ENCODE measurements around the gene TNNT2. TPM values are rescaled to one million over a fixed set of nuclear protein-coding genes. Genes with fewer than 3 reads are reported as not detected.

The TNNT2 gene
- total and polyA plus RNA-seq, 2 of the 4 experiments (the other 2 are of a cell fraction) = 0.18 to 1.2 TPM

- Histone ChIP-seq H3K9ac (ENCODE audit: low read depth, low read length) (no peak overlapping the region), H3K9me1 (ENCODE audit: insufficient read depth, low read length) (no peaks in the 10 kb centered on the region), H2AFZ (replicated peaks; ENCODE audit: low read length, poor library complexity) (no peak overlapping the region), H3K23ac (ENCODE audit: low read depth, low read length) (no peak overlapping the region), H2AK5ac (ENCODE audit: low read depth, low read length) (no peak overlapping the region), H4K20me1 (ENCODE audit: insufficient read depth, low read length) (no peaks in the 10 kb centered on the region), H4K5ac (ENCODE audit: low read depth, low read length) (no peak overlapping the region), H3K56ac (ENCODE audit: extremely low read depth, insufficient read depth, low read length) (no peak overlapping the region), H4K8ac (ENCODE audit: low read depth in 2 of 2, low read length in 2 of 2) (no peak overlapping the region), H3K14ac (replicated peaks; ENCODE audit: low read depth, low read length) (no peak overlapping the region), H2AK9ac (replicated peaks; ENCODE audit: low read depth, low read length, poor library complexity) (no peak overlapping the region), H3K36me3 (ENCODE audit: control insufficient read depth, insufficient read depth, low read length) (no peaks in the 10 kb centered on the region), H3K27ac (ENCODE audit: insufficient read depth, low read length) (no peak overlapping the region), H3K27me3 (ENCODE audit: control insufficient read depth, insufficient read depth, low read length) (peaks cover 58% of the 10 kb centered on the region), H3K4me1 (ENCODE audit: control insufficient read depth, insufficient read depth, low read length) (peaks cover 4% of the 10 kb centered on the region), H3K4me3 (ENCODE audit: insufficient read depth, low read depth, low read length) (no peak overlapping the region), H2BK20ac (ENCODE audit: low read depth, low read length) (no peak overlapping the region), H3K79me1 (ENCODE audit: low read depth in 1 of 2, low read length in 2 of 2) (no peaks in the 10 kb centered on the region), H3K4me2 (ENCODE audit: low read depth, low read length) (peak overlapping the region; percentile 35), H2BK120ac (ENCODE audit: low read depth, low read length) (no peak overlapping the region), H2BK5ac (ENCODE audit: low read depth, low read length, poor library complexity, severe bottlenecking) (no peak overlapping the region), H4K91ac (ENCODE audit: insufficient read depth, low read depth, low read length) (no peak overlapping the region), H3K18ac (ENCODE audit: low read depth, low read length) (0 out of 2 replicates have a peak overlapping the region, but pooled peaks have one; percentile 10), H2BK15ac (ENCODE audit: low read depth, low read length) (no peak overlapping the region), H3K4ac (ENCODE audit: low read depth, low read length) (no peak overlapping the region), H3K9me3 (ENCODE audit: control insufficient read depth, insufficient read depth, low read length) (peaks cover 2% of the 10 kb centered on the region; the same call in 1 of the 2 replicates)
- no CpG with 5 or more reads among the region's 2 CpGs for WGBS, 2 experiments (ENCODE audit: extremely low coverage in 2 of 2, insufficient read length in 1 of 2)
- POLR2A ChIA-PET (ENCODE audit: unreplicated experiment) = no interaction called here
- TF ChIP-seq POLR2A (IDR thresholded peaks at IDR 0.05; ENCODE audit: low read depth, low read length) (no peak), USF2 (IDR thresholded peaks at IDR 0.05; ENCODE audit: low read depth, low read length) (no peak), MAZ (IDR thresholded peaks at IDR 0.05; ENCODE audit: borderline replicate concordance, low read depth, low read length) (no peak), BHLHE40 (IDR thresholded peaks at IDR 0.05; ENCODE audit: low read depth, low read length) (no peak), CTCF (conservative IDR thresholded peaks at IDR 0.05; ENCODE audit: low read depth, low read length) (no peak), ELK1 (IDR thresholded peaks at IDR 0.05; ENCODE audit: borderline replicate concordance, low read depth, low read length) (no peak), SMC3 (IDR thresholded peaks at IDR 0.05; ENCODE audit: low read depth, low read length) (no peak), NFE2L2 (IDR thresholded peaks at IDR 0.05; ENCODE audit: low read depth, low read length) (no peak), CEBPB (IDR thresholded peaks at IDR 0.05; ENCODE audit: low read depth, low read length) (no peak), RCOR1 (IDR thresholded peaks at IDR 0.05; ENCODE audit: insufficient replicate concordance, low read length) (no peak), RFX5 (IDR thresholded peaks at IDR 0.05; ENCODE audit: low read depth, low read length) (no peak), MXI1 (IDR thresholded peaks at IDR 0.05; ENCODE audit: borderline replicate concordance, low read depth, low read length) (no peak), MAFK (IDR thresholded peaks at IDR 0.05; ENCODE audit: low read depth, low read length) (no peak), RAD21 (IDR thresholded peaks at IDR 0.05; ENCODE audit: low read length) (no peak), FOS (IDR thresholded peaks at IDR 0.05; ENCODE audit: low read depth, low read length) (no peak; the same call in 1 of the 2 replicates), CHD1 (IDR thresholded peaks at IDR 0.05; ENCODE audit: low read depth, low read length) (no peak)
- ATAC-seq (ENCODE audit: low read depth) (peak; percentile 75), DNase-seq (peak; percentile 69)
- dilution Hi-C loops (cut with HindIII; ENCODE audit: low sequenced_read_pairs, unreplicated experiment) (no loop called here), in situ Hi-C loops (cut with MboI; ENCODE audit: low sequenced_read_pairs) (no loop called here), intact Hi-C loops (cut with micrococcal nuclease) (no loop called here)
- CTCF ChIA-PET = interaction anchor here (0.7 kb wide), 2 partner anchors 19 to 71 kb away, joined by 3 to 9 read pairs; no protein-coding TSS in a partner anchor
- BruUV-seq (replicated peaks) = no TSS peak
These were observed 48.2 kb downstream of the TNNT2 start for GRCh38 chr1:201329286-201329685.

Measured in IMR-90 (cell line).